ENCODE measurements around the gene SLCO1A2.

Gene SLCO1A2

DNA sequence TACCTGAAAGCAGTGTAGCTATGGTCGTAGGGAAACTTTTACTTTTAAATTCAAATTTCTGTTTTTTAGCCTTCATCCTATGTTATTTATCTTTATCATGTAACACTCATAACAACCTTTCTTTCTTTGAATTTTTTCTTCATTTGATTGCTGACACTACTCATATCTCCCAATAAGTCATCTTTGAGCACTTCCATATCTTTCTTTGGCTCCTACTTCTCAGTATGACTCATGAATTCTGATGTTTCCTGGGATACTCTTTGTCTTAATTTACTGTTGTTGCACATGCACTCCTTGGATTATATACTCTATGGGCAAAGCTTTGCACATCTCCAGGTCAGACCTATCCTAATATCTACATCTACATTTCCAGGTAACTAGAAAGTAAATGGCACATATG lies 19.9 kb upstream of the SLCO1A2 start:
- no peaks in the 10 kb centered on the region for H3K9me3 ChIP-seq (ENCODE audit: insufficient read depth, low read depth, low read length)
- no peak overlapping the region for H2AFZ ChIP-seq (ENCODE audit: insufficient read depth, low read length, poor library complexity)
- H4K12ac ChIP-seq (ENCODE audit: low read depth, low read length), result no peak overlapping the region
- H3K27me3 ChIP-seq (ENCODE audit: insufficient read depth, low read length), result no peaks in the 10 kb centered on the region
- H2BK5ac ChIP-seq (ENCODE audit: low read depth, low read length, poor library complexity), result no peak overlapping the region
- H3K4ac ChIP-seq (ENCODE audit: low read depth, low read length), result no peak overlapping the region
- H2AK5ac ChIP-seq (ENCODE audit: low read length), result no peak overlapping the region
- no peaks in the 10 kb centered on the region for H3K79me2 ChIP-seq (ENCODE audit: control insufficient read depth, insufficient read depth, low read length, poor library complexity)
- no peak overlapping the region for H2BK12ac ChIP-seq (ENCODE audit: low read length)
- no peak overlapping the region for H3K14ac ChIP-seq (ENCODE audit: low read length)
- no CpG with 5 or more reads among the region's 1 CpG for WGBS (ENCODE audit: extremely low coverage, insufficient coverage, insufficient read length)
- no peak overlapping the region for H3K23ac ChIP-seq (ENCODE audit: low read length)
- no peak overlapping the region for H3K4me3 ChIP-seq (ENCODE audit: low read depth, low read length)
- no peak overlapping the region for H2BK120ac ChIP-seq (ENCODE audit: insufficient read depth, low read length, poor library complexity)
- no peaks in the 10 kb centered on the region for H3K4me1 ChIP-seq (ENCODE audit: control insufficient read depth in 1 of 2, insufficient read depth in 2 of 2, low read length in 2 of 2)
- no peak overlapping the region for H3K18ac ChIP-seq (ENCODE audit: low read length)
- no peak overlapping the region for H3K9ac ChIP-seq (ENCODE audit: low read length)
- no peak overlapping the region for H4K91ac ChIP-seq (ENCODE audit: low read depth, low read length)
- H3K4me2 ChIP-seq (ENCODE audit: low read length), result no peak overlapping the region
- no peaks in the 10 kb centered on the region for H3K79me1 ChIP-seq (ENCODE audit: low read length)
- H3K36me3 ChIP-seq (ENCODE audit: control insufficient read depth in 1 of 2, insufficient read depth in 2 of 2, low read length in 2 of 2), result no peaks in the 10 kb centered on the region
- no peak overlapping the region for H3K27ac ChIP-seq (ENCODE audit: low read depth, low read length)
- no peak for DNase-seq
- no peak overlapping the region for H4K8ac ChIP-seq (ENCODE audit: low read depth, low read length)

DNA sequence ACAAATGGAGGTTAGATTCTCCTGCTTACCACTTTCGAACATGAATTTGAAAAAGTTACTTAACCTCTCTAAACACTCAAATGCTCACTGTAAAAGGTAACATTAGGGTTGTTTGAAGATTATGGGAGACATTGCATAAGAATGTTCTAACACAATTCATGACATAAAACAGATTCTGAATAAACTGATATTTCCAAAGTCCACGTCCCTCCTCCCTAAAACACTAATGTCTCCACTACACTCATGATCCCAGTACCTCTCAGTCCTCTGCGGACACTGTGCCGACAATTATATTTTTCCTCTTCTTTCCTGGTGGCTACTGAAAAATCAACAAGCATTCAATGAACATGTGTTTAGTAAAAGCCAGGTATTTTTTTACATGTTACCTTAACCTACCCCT lies 19.2 kb upstream of the SLCO1A2 start:
- Histone ChIP-seq H2BK5ac (ENCODE audit: low read depth, low read length, poor library complexity) (no peak overlapping the region), H4K8ac (ENCODE audit: low read depth, low read length) (no peak overlapping the region), H3K23ac (ENCODE audit: low read length) (no peak overlapping the region), H4K12ac (ENCODE audit: low read depth, low read length) (no peak overlapping the region), H3K9ac (ENCODE audit: low read length) (no peak overlapping the region), H3K36me3 (ENCODE audit: control insufficient read depth in 1 of 2, insufficient read depth in 2 of 2, low read length in 2 of 2) (no peaks in the 10 kb centered on the region), H2BK12ac (ENCODE audit: low read length) (no peak overlapping the region), H3K4ac (ENCODE audit: low read depth, low read length) (no peak overlapping the region), H3K4me2 (ENCODE audit: low read length) (no peak overlapping the region), H4K91ac (ENCODE audit: low read depth, low read length) (no peak overlapping the region), H3K18ac (ENCODE audit: low read length) (no peak overlapping the region), H3K27ac (ENCODE audit: low read depth, low read length) (no peak overlapping the region), H3K4me3 (ENCODE audit: low read depth, low read length) (no peak overlapping the region), H3K14ac (ENCODE audit: low read length) (no peak overlapping the region), H3K4me1 (ENCODE audit: control insufficient read depth in 1 of 2, insufficient read depth in 2 of 2, low read length in 2 of 2) (no peaks in the 10 kb centered on the region), H3K9me3 (ENCODE audit: insufficient read depth, low read depth, low read length) (no peaks in the 10 kb centered on the region), H3K79me2 (ENCODE audit: control insufficient read depth, insufficient read depth, low read length, poor library complexity) (no peaks in the 10 kb centered on the region), H3K79me1 (ENCODE audit: low read length) (no peaks in the 10 kb centered on the region), H3K27me3 (ENCODE audit: insufficient read depth, low read length) (no peaks in the 10 kb centered on the region), H2BK120ac (ENCODE audit: insufficient read depth, low read length, poor library complexity) (no peak overlapping the region), H2AK5ac (ENCODE audit: low read length) (no peak overlapping the region), H2AFZ (ENCODE audit: insufficient read depth, low read length, poor library complexity) (no peak overlapping the region)
- WGBS (ENCODE audit: extremely low coverage, insufficient coverage, insufficient read length), result no CpG with 5 or more reads among the region's 4 CpGs
- DNase-seq, result no peak

GRCh38 chr12:21353487-21353886 lies 18.8 kb upstream of the SLCO1A2 start:
- Histone ChIP-seq H2AFZ (ENCODE audit: insufficient read depth, low read length, poor library complexity) (no peak overlapping the region), H3K27ac (ENCODE audit: low read depth, low read length) (no peak overlapping the region), H4K91ac (ENCODE audit: low read depth, low read length) (no peak overlapping the region), H3K79me1 (ENCODE audit: low read length) (no peaks in the 10 kb centered on the region), H3K27me3 (ENCODE audit: insufficient read depth, low read length) (no peaks in the 10 kb centered on the region), H4K8ac (ENCODE audit: low read depth, low read length) (no peak overlapping the region), H3K23ac (ENCODE audit: low read length) (no peak overlapping the region), H3K4ac (ENCODE audit: low read depth, low read length) (no peak overlapping the region), H3K9ac (ENCODE audit: low read length) (peak overlapping the region; percentile 65), H3K18ac (ENCODE audit: low read length) (no peak overlapping the region), H3K4me1 (ENCODE audit: control insufficient read depth in 1 of 2, insufficient read depth in 2 of 2, low read length in 2 of 2) (no peaks in the 10 kb centered on the region), H3K4me3 (ENCODE audit: low read depth, low read length) (no peak overlapping the region), H3K4me2 (ENCODE audit: low read length) (no peak overlapping the region), H3K14ac (ENCODE audit: low read length) (no peak overlapping the region), H2BK5ac (ENCODE audit: low read depth, low read length, poor library complexity) (no peak overlapping the region), H4K12ac (ENCODE audit: low read depth, low read length) (no peak overlapping the region), H3K36me3 (ENCODE audit: control insufficient read depth in 1 of 2, insufficient read depth in 2 of 2, low read length in 2 of 2) (no peaks in the 10 kb centered on the region), H2AK5ac (ENCODE audit: low read length) (no peak overlapping the region), H2BK12ac (ENCODE audit: low read length) (no peak overlapping the region), H3K9me3 (ENCODE audit: insufficient read depth, low read depth, low read length) (no peaks in the 10 kb centered on the region), H3K79me2 (ENCODE audit: control insufficient read depth, insufficient read depth, low read length, poor library complexity) (no peaks in the 10 kb centered on the region), H2BK120ac (ENCODE audit: insufficient read depth, low read length, poor library complexity) (no peak overlapping the region)
- no peak for DNase-seq
- WGBS (ENCODE audit: extremely low coverage, insufficient coverage, insufficient read length), result no CpG with 5 or more reads among the region's 1 CpG

DNA sequence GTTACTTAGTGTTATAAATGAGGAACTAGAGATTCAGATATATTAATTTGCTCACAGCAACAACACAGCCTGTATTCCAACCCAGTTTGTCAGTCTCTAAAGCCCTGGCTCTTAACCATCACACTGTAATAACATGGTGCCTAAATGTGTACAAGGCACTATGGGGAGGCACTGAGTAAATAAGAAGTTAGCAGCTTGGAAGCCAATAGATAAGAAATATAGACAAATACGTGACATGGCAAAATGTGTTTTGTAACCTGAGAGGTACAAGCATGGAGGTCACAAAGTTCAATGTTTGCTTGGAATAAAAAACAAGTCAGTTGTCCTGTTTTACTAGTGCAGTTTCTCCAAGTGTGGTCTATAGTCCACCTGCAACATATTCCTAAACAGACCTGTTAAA lies 16.3 kb upstream of the SLCO1A2 start:
- DNase-seq, result no peak
- no peaks in the 10 kb centered on the region for H3K27me3 ChIP-seq (ENCODE audit: insufficient read depth, low read length)
- no peak overlapping the region for H4K91ac ChIP-seq (ENCODE audit: low read depth, low read length)
- H3K79me1 ChIP-seq (ENCODE audit: low read length), result no peaks in the 10 kb centered on the region
- WGBS (ENCODE audit: extremely low coverage, insufficient coverage, insufficient read length), result no CpG with 5 or more reads among the region's 1 CpG
- H3K23ac ChIP-seq (ENCODE audit: low read length), result no peak overlapping the region
- H3K9me3 ChIP-seq (ENCODE audit: insufficient read depth, low read depth, low read length), result no peaks in the 10 kb centered on the region
- H3K4me2 ChIP-seq (ENCODE audit: low read length), result no peak overlapping the region
- no peak overlapping the region for H3K4me3 ChIP-seq (ENCODE audit: low read depth, low read length)
- no peak overlapping the region for H2BK12ac ChIP-seq (ENCODE audit: low read length)
- no peaks in the 10 kb centered on the region for H3K79me2 ChIP-seq (ENCODE audit: control insufficient read depth, insufficient read depth, low read length, poor library complexity)
- no peak overlapping the region for H4K8ac ChIP-seq (ENCODE audit: low read depth, low read length)
- no peak overlapping the region for H2AFZ ChIP-seq (ENCODE audit: insufficient read depth, low read length, poor library complexity)
- H3K14ac ChIP-seq (ENCODE audit: low read length), result no peak overlapping the region
- no peak overlapping the region for H2BK5ac ChIP-seq (ENCODE audit: low read depth, low read length, poor library complexity)
- H4K12ac ChIP-seq (ENCODE audit: low read depth, low read length), result no peak overlapping the region
- H3K9ac ChIP-seq (ENCODE audit: low read length), result no peak overlapping the region
- H2BK120ac ChIP-seq (ENCODE audit: insufficient read depth, low read length, poor library complexity), result no peak overlapping the region
- no peak overlapping the region for H3K18ac ChIP-seq (ENCODE audit: low read length)
- no peaks in the 10 kb centered on the region for H3K4me1 ChIP-seq (ENCODE audit: control insufficient read depth in 1 of 2, insufficient read depth in 2 of 2, low read length in 2 of 2)
- no peak overlapping the region for H3K4ac ChIP-seq (ENCODE audit: low read depth, low read length)
- H2AK5ac ChIP-seq (ENCODE audit: low read length), result no peak overlapping the region
- H3K36me3 ChIP-seq (ENCODE audit: control insufficient read depth in 1 of 2, insufficient read depth in 2 of 2, low read length in 2 of 2), result no peaks in the 10 kb centered on the region
- no peak overlapping the region for H3K27ac ChIP-seq (ENCODE audit: low read depth, low read length)

Data from trophoblast cell (in vitro differentiated cells and primary cell).